Adrenal gland (tissue), 12 donors: ENCODE data around the gene CCL5. TPM values are rescaled to one million over a fixed set of nuclear protein-coding genes. Genes with fewer than 3 reads are reported as not detected.

Source experiments
- DNase-seq, 7 donors: peaks; one replicate each; pipeline ENCODE4 v3.0.0-alpha.2; 2019 to 2020
- H3K27ac ChIP-seq, 5 donors: fragments of 200-600 bp; sonication (generic) in 4 of 5; 1 replicate in 3 of 5; 2 replicates in 2 of 5; pipeline versions ENCODE4 v1.5.1 to v1.8.0; 2016 to 2020; ENCODE audit warnings: mild to moderate bottlenecking in 1 of 5
- H3K27me3 ChIP-seq: fragments of 200-600 bp; 2 replicates; pipeline ENCODE4 v1.8.0; 2021
- H3K36me3 ChIP-seq, 2 donors: fragments of 200-600 bp; replicated peaks in 1 of 2; 1 replicate in 1 of 2; 2 replicates in 1 of 2; pipeline versions ENCODE4 v1.5.1 to v1.8.0; 2018 to 2022
- H3K4me1 ChIP-seq, 2 donors: fragments of 200-600 bp; replicated peaks in 1 of 2; 1 replicate in 1 of 2; 2 replicates in 1 of 2; pipeline versions ENCODE4 v1.5.1 to v1.8.0; 2018 to 2021
- H3K4me3 ChIP-seq, 4 donors: fragments of 200-600 bp; sonication (generic) in 3 of 4; one replicate each; pipeline ENCODE4 v1.5.1; 2016 to 2018
- H3K9me3 ChIP-seq, 3 donors: fragments of 200-600 bp; sonication (generic) in 1 of 3; replicated peaks in 1 of 3; 1 replicate in 2 of 3; 2 replicates in 1 of 3; pipeline versions ENCODE4 v1.5.1 to v1.8.0; 2016 to 2021
- CTCF ChIP-seq, 6 experiments: fragments of 450-650 bp in 4 of 6; fragments of 200-600 bp in 2 of 6; sonication (generic) in 1 of 6; IDR thresholded peaks; 1 replicate in 5 of 6; 2 replicates in 1 of 6; pipeline versions ENCODE4 v1.5.1 to v1.8.0; 2016 to 2021; ENCODE audit warnings: antibody characterized with exemption in 6 of 6, mild to moderate bottlenecking in 2 of 6, moderate library complexity in 1 of 6
- POLR2A ChIP-seq, 2 donors: fragments of 450-650 bp; IDR thresholded peaks; one replicate each; pipeline ENCODE4 v1.6.1; 2017; ENCODE audit warnings: antibody characterized with exemption in 2 of 2, mild to moderate bottlenecking in 2 of 2, moderate library complexity in 1 of 2
- WGBS, 4 donors: extraction: QIAGEN DNeasy Blood & Tissue Kit in 2 of 4; methylation state at CpG; one replicate each; pipeline versions ENCODE4 v1.1.5 to v1.1.7; 2013 to 2017; 5-methylcytosine and 5-hydroxymethylcytosine counted together
- intact Hi-C, 2 donors: fragments of 100-400 bp; cut with DNase I; formaldehyde crosslinking; loops; one replicate each; pipeline versions ENCODE4 v1.14.1 to v1.15.0; 2022 to 2023
- polyA plus RNA-seq, 3 donors: library from polyadenylated mRNA; stranded (reverse); fragments of 200-250 nt in 2 of 3; fragments of 350-450 nt in 1 of 3; fragmentation: Illumina TruSeq in 1 of 3; extraction: RNeasy Lipid Tissue Mini Kit (QIAGEN cat#74804) in 1 of 3; gene quantifications; one replicate each; pipeline ENCODE4 v1.2.3, GENCODE V29; 2013 to 2014
- total RNA-seq, 9 donors: library from RNA; depleted of rRNA in 4 of 9; stranded (reverse); fragments of >200 nt in 4 of 9; fragments of 120-200 nt in 1 of 9; fragmentation: NEBNext Ultra II Directional in 1 of 9; extraction: Animal tissue kit (Norgen Biotek cat#: 25700) in 1 of 9; gene quantifications; one replicate each; pipeline versions ENCODE4 v1.1.0 to v1.2.4, GENCODE V29; 2013 to 2023
- donor health status: healthy with polysubstance abuse.
- donor health status: Bipolar disorder and iron deficiency.
- donor health status: DM: yes; HTN: yes; CAD: no.
- donor health status: DM: no; HTN: no; CAD: no.
- donor health status: DM: no; HTN: no; CAD: no.
- donor health status: DM: yes; HTN: yes; CAD: no.

CCL5 gene
- total and polyA plus RNA-seq, 12 donors: 0.83 to 10.7 (median 4.9) TPM

GRCh38 chr17:35891269-35891668 is 11.1 kb upstream of the CCL5 start:
- H3K4me3 ChIP-seq: no peak overlapping the region
- TF ChIP-seq POLR2A (IDR thresholded peaks at IDR 0.05) (no peak), CTCF (IDR thresholded peaks at IDR 0.05) (no peak)
- no peaks in the 10 kb centered on the region for H3K27me3 ChIP-seq
- no peaks in the 10 kb centered on the region for H3K36me3 ChIP-seq
- no peaks in the 10 kb centered on the region for H3K4me1 ChIP-seq
- intact Hi-C loops: no loop called here
- no peak overlapping the region for H3K27ac ChIP-seq
- H3K9me3 ChIP-seq: no peaks in the 10 kb centered on the region
- WGBS, 4 donors: 87 to 94% (median 91%) methylated on average over 4 of the region's 4 CpGs
- DNase-seq: no peak

- no peak overlapping the region for H3K4me3 ChIP-seq
- peak in 3 of 7 donors; percentile 27 to 54 (median 40) for DNase-seq
- no peaks in the 10 kb centered on the region for H3K36me3 ChIP-seq
- no peaks in the 10 kb centered on the region for H3K9me3 ChIP-seq
- TF ChIP-seq POLR2A (IDR thresholded peaks at IDR 0.05): no peak
- no peak for TF ChIP-seq CTCF (IDR thresholded peaks at IDR 0.05)
- intact Hi-C loops: no loop called here
- H3K4me1 ChIP-seq: no peaks in the 10 kb centered on the region
- 65 to 80% (median 71%) methylated on average over 4 of the region's 4 CpGs; no CpG with 5 or more reads in 1 of the 4 donors for WGBS, 4 donors
- no peaks in the 10 kb centered on the region for H3K27me3 ChIP-seq
- no peak overlapping the region for H3K27ac ChIP-seq
Measured at GRCh38 chr17:35890774-35891155, 10.6 kb upstream of the CCL5 start.

- Histone ChIP-seq H3K36me3 (no peaks in the 10 kb centered on the region), H3K4me1 (no peaks in the 10 kb centered on the region), H3K9me3 (no peaks in the 10 kb centered on the region), H3K27ac (peak overlapping the region in 1 of 5 donors; percentile 55), H3K27me3 (no peaks in the 10 kb centered on the region), H3K4me3 (no peak overlapping the region)
- 76 to 90% (median 86%) methylated on average over 2 of the region's 2 CpGs for WGBS, 4 donors
- peak in 6 of 7 donors; percentile 35 to 68 (median 55) for DNase-seq
- intact Hi-C loops: no loop called here
- TF ChIP-seq POLR2A (IDR thresholded peaks at IDR 0.05) (no peak), CTCF (IDR thresholded peaks at IDR 0.05) (no peak)
Measured at GRCh38 chr17:35889818-35890773, 9.9 kb upstream of the CCL5 start.

GRCh38 chr17:35889241-35889640 is 9.1 kb upstream of the CCL5 start:
- Histone ChIP-seq H3K4me3 (no peak overlapping the region), H3K27me3 (no peaks in the 10 kb centered on the region), H3K9me3 (no peaks in the 10 kb centered on the region), H3K27ac (no peak overlapping the region), H3K36me3 (no peaks in the 10 kb centered on the region), H3K4me1 (no peaks in the 10 kb centered on the region)
- intact Hi-C loops: no loop called here
- no peak for DNase-seq
- WGBS, 4 donors: 85 to 94% (median 91%) methylated on average over 2 of the region's 2 CpGs
- TF ChIP-seq CTCF (IDR thresholded peaks at IDR 0.05): no peak
- no peak for TF ChIP-seq POLR2A (IDR thresholded peaks at IDR 0.05)
